Glutamatergic neuron (in vitro differentiated cells): ENCODE measurements around the gene MID1. TPM values are rescaled to one million over a fixed set of nuclear protein-coding genes. Genes with fewer than 3 reads are reported as not detected.

Source experiments
- DNase-seq: peaks from one replicate; pipeline ENCODE4 v3.0.0; 2022
- H3K27ac Mint-ChIP-seq: one replicate; pipeline ENCODE4 v1.8.0; 2020; ENCODE audit warnings: mild to moderate bottlenecking, mixed read lengths, inconsistent platforms; ENCODE audit not compliant: unreplicated experiment
- H3K27me3 Mint-ChIP-seq: one replicate; pipeline ENCODE4 v1.8.0; 2020; ENCODE audit warnings: mild to moderate bottlenecking, moderate library complexity, mixed read lengths, inconsistent platforms; ENCODE audit not compliant: unreplicated experiment
- H3K36me3 Mint-ChIP-seq: one replicate; pipeline ENCODE4 v1.8.0; 2020; ENCODE audit warnings: mild to moderate bottlenecking, mixed read lengths, inconsistent platforms; ENCODE audit not compliant: unreplicated experiment
- H3K4me1 Mint-ChIP-seq: one replicate; pipeline ENCODE4 v1.8.0; 2020; ENCODE audit warnings: mild to moderate bottlenecking, low read depth, mixed read lengths, inconsistent platforms; ENCODE audit not compliant: unreplicated experiment
- H3K4me3 Mint-ChIP-seq: one replicate; pipeline ENCODE4 v1.8.0; 2020; ENCODE audit warnings: mild to moderate bottlenecking, mixed read lengths, inconsistent platforms; ENCODE audit not compliant: unreplicated experiment
- H3K9me3 Mint-ChIP-seq: one replicate; pipeline ENCODE4 v1.8.0; 2020; ENCODE audit warnings: mild to moderate bottlenecking, moderate library complexity, mixed read lengths, inconsistent platforms; ENCODE audit not compliant: unreplicated experiment
- CTCF ChIP-seq: fragments of 200-600 bp; sonication (generic); IDR thresholded peaks from one replicate; pipeline ENCODE4 v1.5.0; 2021; ENCODE audit not compliant: partially characterized antibody, unreplicated experiment
- total RNA-seq: library from RNA; stranded (reverse); fragmentation: NEBNext Ultra II Directional; extraction: Animal tissue kit (Norgen Biotek cat#: 25700); gene quantifications from one replicate; pipeline ENCODE4 v1.2.1, GENCODE V29; 2021; ENCODE audit not compliant: unreplicated experiment

Gene MID1
- total RNA-seq, 1 donor from 2014 or later, result 9.2 TPM

- TF ChIP-seq CTCF, result no peak
- Mint-ChIP-seq H3K36me3 (no peaks in the 10 kb centered on the region), H3K4me3 (no peak overlapping the region), H3K27me3 (no peaks in the 10 kb centered on the region), H3K9me3 (no peaks in the 10 kb centered on the region), H3K27ac (no peak overlapping the region), H3K4me1 (peaks cover 15% of the 10 kb centered on the region)
- DNase-seq, result no peak
Observed at GRCh38 chrX:10631416-10632145, 11.2 kb upstream of the MID1 start.

GRCh38 chrX:10630320-10630719 lies 9.9 kb upstream of the MID1 start:
- no peak for TF ChIP-seq CTCF
- H3K4me3 Mint-ChIP-seq, result no peak overlapping the region
- no peaks in the 10 kb centered on the region for H3K9me3 Mint-ChIP-seq
- H3K36me3 Mint-ChIP-seq, result no peaks in the 10 kb centered on the region
- no peak for DNase-seq
- peaks cover 8% of the 10 kb centered on the region for H3K4me1 Mint-ChIP-seq
- no peak overlapping the region for H3K27ac Mint-ChIP-seq
- H3K27me3 Mint-ChIP-seq, result no peaks in the 10 kb centered on the region

GRCh38 chrX:10629905-10630304 lies 9.5 kb upstream of the MID1 start:
- no peaks in the 10 kb centered on the region for H3K36me3 Mint-ChIP-seq
- no peaks in the 10 kb centered on the region for H3K9me3 Mint-ChIP-seq
- no peaks in the 10 kb centered on the region for H3K27me3 Mint-ChIP-seq
- DNase-seq, result no peak
- H3K4me3 Mint-ChIP-seq, result no peak overlapping the region
- TF ChIP-seq CTCF, result no peak
- H3K27ac Mint-ChIP-seq, result no peak overlapping the region
- H3K4me1 Mint-ChIP-seq, result peaks cover 8% of the 10 kb centered on the region

- H3K4me1 Mint-ChIP-seq, result peaks cover 3% of the 10 kb centered on the region
- DNase-seq, result no peak
- no peaks in the 10 kb centered on the region for H3K9me3 Mint-ChIP-seq
- H3K4me3 Mint-ChIP-seq, result no peak overlapping the region
- H3K27ac Mint-ChIP-seq, result no peak overlapping the region
- no peaks in the 10 kb centered on the region for H3K36me3 Mint-ChIP-seq
- no peaks in the 10 kb centered on the region for H3K27me3 Mint-ChIP-seq
- TF ChIP-seq CTCF, result no peak
Observed at GRCh38 chrX:10628906-10629305, 8.5 kb upstream of the MID1 start.

GRCh38 chrX:10622197-10622596 lies 1.8 kb upstream of the MID1 start:
- Mint-ChIP-seq H3K4me1 (peaks cover 10% of the 10 kb centered on the region), H3K9me3 (peaks cover under 1% of the 10 kb centered on the region), H3K27ac (no peak overlapping the region), H3K4me3 (no peak overlapping the region), H3K36me3 (no peaks in the 10 kb centered on the region), H3K27me3 (peaks cover 2% of the 10 kb centered on the region)
- TF ChIP-seq CTCF, result no peak
- DNase-seq, result no peak
